IMR-90 (cell line): Measurements from ENCODE around the gene DPP10.

Experiments
- CHD1 ChIP-seq: IDR thresholded peaks from 2 replicates; pipeline ENCODE4 v1.6.1; 2012; ENCODE audit warnings: low read depth, low read length, improper control_type of control experiment
- CTCF ChIP-seq: conservative IDR thresholded peaks from 2 replicates; pipeline ENCODE4 v1.5.1; 2012; ENCODE audit warnings: mild to moderate bottlenecking, low read depth, low read length, improper control_type of control experiment
- MAZ ChIP-seq: IDR thresholded peaks from 2 replicates; pipeline ENCODE4 v1.6.1; 2012; ENCODE audit warnings: low read depth, mild to moderate bottlenecking, low read length, improper control_type of control experiment, moderate library complexity, borderline replicate concordance
- POLR2A ChIP-seq: IDR thresholded peaks from 2 replicates; pipeline ENCODE4 v1.6.1; 2012; ENCODE audit warnings: mild to moderate bottlenecking, low read depth, low read length
- RFX5 ChIP-seq: IDR thresholded peaks from 2 replicates; pipeline ENCODE4 v1.8.0; 2012; ENCODE audit warnings: low read depth, mild to moderate bottlenecking, low read length, moderate library complexity

- TF ChIP-seq CTCF (no peak), POLR2A (no peak), MAZ (no peak), CHD1 (no peak), RFX5 (no peak)
Measured at GRCh38 chr2:115292742-115293141, 850.3 kb downstream of the DPP10 start.
